Measurements from ENCODE around the gene PKN3. TPM values are rescaled to one million over a fixed set of nuclear protein-coding genes. Genes with fewer than 3 reads are reported as not detected.
"Not testable (repeated sequence)": the region's sequence is repeated elsewhere in the genome, so short reads cannot be mapped to it uniquely, and the experiment has no call there.

The PKN3 gene
- total RNA-seq, 1 experiment from 2014 or later = 7.8 TPM

DNA sequence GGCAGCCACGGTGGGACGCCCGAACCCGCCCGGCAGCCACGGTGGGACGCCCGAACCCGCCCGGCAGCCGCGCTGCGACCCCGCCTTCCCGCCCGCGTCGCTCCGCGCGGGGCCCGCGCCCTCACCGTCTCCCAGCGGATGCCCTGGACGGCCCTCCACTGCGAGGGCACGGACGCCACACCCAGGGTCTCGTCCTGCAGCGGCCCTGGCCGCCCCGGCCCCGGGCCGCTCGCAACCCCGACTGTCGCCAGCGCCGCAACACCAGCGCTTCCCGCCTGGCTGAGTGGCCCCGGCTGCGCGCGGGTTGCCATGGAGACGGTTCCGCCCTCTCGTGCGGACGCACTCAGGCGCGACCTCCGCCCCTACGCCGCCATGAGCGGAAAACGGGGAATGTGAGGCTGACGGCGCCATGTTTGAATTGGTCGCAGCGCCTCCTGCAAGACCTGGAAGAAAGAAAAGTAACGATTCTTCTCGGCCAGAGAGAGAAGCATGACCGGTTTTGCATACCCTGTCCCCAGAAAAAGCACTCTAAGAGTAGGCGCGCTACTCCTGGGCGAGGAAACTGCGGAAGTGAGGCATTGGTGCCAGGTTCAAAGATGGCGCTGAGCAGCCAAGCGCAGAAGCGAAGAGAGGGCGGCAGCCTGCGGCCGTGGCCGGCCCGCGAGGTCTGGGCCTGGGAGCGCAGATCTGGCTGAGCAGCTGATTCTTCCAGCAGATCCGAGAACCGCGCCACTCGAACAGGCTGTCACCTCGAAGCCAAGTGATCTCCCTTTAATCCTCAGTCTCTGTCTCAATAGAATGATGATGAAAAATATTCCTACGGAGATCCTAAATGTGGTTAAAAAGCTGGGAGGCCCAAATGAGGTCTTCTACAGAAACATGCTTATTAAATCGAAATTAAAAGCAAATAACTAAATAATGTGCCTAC lies 45.6 kb upstream of the PKN3 start, which contains the start of gene DYNC2I2:
Gene DYNC2I2 (minus strand): TSS at position 432 of the 928 bp plus-strand sequence. CDS start 121 bp downstream, at position 311.
- Histone ChIP-seq H3K27me3 (ENCODE audit: low read length) (no peaks in the 10 kb centered on the region), H3K9me2 (replicated peaks; ENCODE audit: low read length) (no peaks in the 10 kb centered on the region), H3K36me3 (ENCODE audit: low read depth, low read length) (no peaks in the 10 kb centered on the region), H3K79me2 (ENCODE audit: low read length) (peaks cover 19% of the 10 kb centered on the region), H3K4me2 (ENCODE audit: low read length) (peak within 1 kb of the TSS; percentile 87), H3K9me3 (ENCODE audit: low read length) (no peaks in the 10 kb centered on the region), H3F3A (ENCODE audit: low read length, unreplicated experiment) (no peaks in the 10 kb centered on the region), H2AFZ (ENCODE audit: low read length) (peak within 1 kb of the TSS; percentile 91), H4K20me1 (ENCODE audit: low read length) (no peaks in the 10 kb centered on the region), H3K27ac (ENCODE audit: low read length) (peak within 1 kb of the TSS; percentile 96), H3K4me3 (ENCODE audit: low read length) (peak within 1 kb of the TSS; percentile 87), H3K9ac (ENCODE audit: low read length) (peak within 1 kb of the TSS; percentile 96), H3K4me1 (ENCODE audit: insufficient read depth, low read length) (peaks cover 3% of the 10 kb centered on the region)
- no peak for TF ChIP-seq EZH2phosphoT487 (IDR thresholded peaks at IDR 0.05; ENCODE audit: borderline replicate concordance, low read length)
- TF ChIP-seq, protein P1, sequence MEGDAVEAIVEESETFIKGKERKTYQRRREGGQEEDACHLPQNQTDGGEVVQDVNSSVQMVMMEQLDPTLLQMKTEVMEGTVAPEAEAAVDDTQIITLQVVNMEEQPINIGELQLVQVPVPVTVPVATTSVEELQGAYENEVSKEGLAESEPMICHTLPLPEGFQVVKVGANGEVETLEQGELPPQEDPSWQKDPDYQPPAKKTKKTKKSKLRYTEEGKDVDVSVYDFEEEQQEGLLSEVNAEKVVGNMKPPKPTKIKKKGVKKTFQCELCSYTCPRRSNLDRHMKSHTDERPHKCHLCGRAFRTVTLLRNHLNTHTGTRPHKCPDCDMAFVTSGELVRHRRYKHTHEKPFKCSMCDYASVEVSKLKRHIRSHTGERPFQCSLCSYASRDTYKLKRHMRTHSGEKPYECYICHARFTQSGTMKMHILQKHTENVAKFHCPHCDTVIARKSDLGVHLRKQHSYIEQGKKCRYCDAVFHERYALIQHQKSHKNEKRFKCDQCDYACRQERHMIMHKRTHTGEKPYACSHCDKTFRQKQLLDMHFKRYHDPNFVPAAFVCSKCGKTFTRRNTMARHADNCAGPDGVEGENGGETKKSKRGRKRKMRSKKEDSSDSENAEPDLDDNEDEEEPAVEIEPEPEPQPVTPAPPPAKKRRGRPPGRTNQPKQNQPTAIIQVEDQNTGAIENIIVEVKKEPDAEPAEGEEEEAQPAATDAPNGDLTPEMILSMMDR (conservative IDR thresholded peaks at IDR 0.05; ENCODE audit: low read depth, low read length) = no peak
- TF ChIP-seq EZH2 (IDR thresholded peaks at IDR 0.05; ENCODE audit: low read length, unreplicated experiment) = no peak
- TSS peak; percentile 93 for BruUV-seq (replicated peaks)
- POLR2A ChIA-PET (ENCODE audit: unreplicated experiment) = no interaction called here
- peak; percentile 91 for DNase-seq
- peak; percentile 94 for ATAC-seq
- CTCF ChIA-PET = no interaction called here
- intact Hi-C loops (cut with micrococcal nuclease) = loop anchor here (2.0 kb wide), 1 partner anchor 28 kb away; no protein-coding TSS in a partner anchor

DNA sequence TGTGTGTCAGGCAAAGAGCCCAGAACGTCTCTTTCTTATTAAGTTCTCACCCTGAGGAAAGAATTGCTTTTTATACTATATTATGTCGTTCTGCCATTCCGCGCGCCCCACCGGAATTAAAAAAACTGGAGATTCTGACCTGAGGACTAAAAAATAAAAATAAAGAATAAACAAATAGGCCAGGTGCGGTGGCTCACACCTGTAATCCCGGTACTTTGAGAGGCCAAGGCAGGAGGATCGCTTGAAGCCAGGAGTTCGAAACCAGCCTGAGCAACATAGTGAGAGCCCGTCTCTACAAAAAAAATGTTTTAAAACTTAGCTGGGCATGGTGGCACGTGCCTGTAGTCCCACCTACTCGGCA lies 45.0 kb upstream of the PKN3 start:
- peaks cover 19% of the 10 kb centered on the region for H3K79me2 ChIP-seq (ENCODE audit: low read length)
- H3K27ac ChIP-seq (ENCODE audit: low read length) = peak overlapping the region; percentile 96
- no peaks in the 10 kb centered on the region for H4K20me1 ChIP-seq (ENCODE audit: low read length)
- DNase-seq = no peak
- H3K4me1 ChIP-seq (ENCODE audit: insufficient read depth, low read length) = peaks cover 3% of the 10 kb centered on the region
- no peaks in the 10 kb centered on the region for H3K27me3 ChIP-seq (ENCODE audit: low read length)
- peak overlapping the region; percentile 87; the same call in 1 of the 2 replicates for H3K4me3 ChIP-seq (ENCODE audit: low read length)
- intact Hi-C loops (cut with micrococcal nuclease) = loop anchor here (2.0 kb wide), 1 partner anchor 27 kb away; no protein-coding TSS in a partner anchor
- ChIA-PET CTCF (no interaction called here), POLR2A (ENCODE audit: unreplicated experiment) (no interaction called here)
- H3K4me2 ChIP-seq (ENCODE audit: low read length) = peak overlapping the region; percentile 87
- H3K36me3 ChIP-seq (ENCODE audit: low read depth, low read length) = no peaks in the 10 kb centered on the region
- H3K9me3 ChIP-seq (ENCODE audit: low read length) = no peaks in the 10 kb centered on the region
- no TSS peak for BruUV-seq (replicated peaks)
- no peak for ATAC-seq
- TF ChIP-seq, protein P1 (conservative IDR thresholded peaks at IDR 0.05; ENCODE audit: low read depth, low read length) = no peak
- TF ChIP-seq EZH2 (IDR thresholded peaks at IDR 0.05; ENCODE audit: low read length, unreplicated experiment) = no peak
- TF ChIP-seq EZH2phosphoT487 (IDR thresholded peaks at IDR 0.05; ENCODE audit: borderline replicate concordance, low read length) = no peak
- H3K9me2 ChIP-seq (replicated peaks; ENCODE audit: low read length) = no peaks in the 10 kb centered on the region
- H3K9ac ChIP-seq (ENCODE audit: low read length) = peak overlapping the region; percentile 96
- peak overlapping the region; percentile 91 for H2AFZ ChIP-seq (ENCODE audit: low read length)
- no peaks in the 10 kb centered on the region for H3F3A ChIP-seq (ENCODE audit: low read length, unreplicated experiment)

DNA sequence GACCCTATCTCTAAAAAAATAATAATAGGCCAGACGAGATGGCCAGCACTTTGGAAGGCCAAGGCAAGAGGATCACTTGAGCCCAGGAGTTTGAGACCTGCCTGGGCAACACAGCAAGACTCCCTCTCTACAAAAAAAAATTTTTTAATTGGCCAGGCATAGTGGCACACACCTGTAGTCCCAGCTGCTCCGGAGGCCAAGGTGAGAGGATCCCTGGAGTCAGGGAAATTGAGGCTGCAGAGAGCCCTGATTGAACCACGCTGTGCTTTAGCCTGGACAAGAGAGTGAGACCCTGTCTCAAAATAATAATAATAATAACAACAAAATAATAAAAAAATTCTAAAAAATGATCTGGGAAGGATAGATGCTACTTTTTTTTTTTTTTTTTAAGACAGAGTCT lies 44.5 kb upstream of the PKN3 start:
- intact Hi-C loops (cut with micrococcal nuclease) = loop anchor here (2.0 kb wide), 1 partner anchor 27 kb away; no protein-coding TSS in a partner anchor
- H3K36me3 ChIP-seq (ENCODE audit: low read depth, low read length) = no peaks in the 10 kb centered on the region
- no peak overlapping the region for H3K9ac ChIP-seq (ENCODE audit: low read length)
- no peaks in the 10 kb centered on the region for H3F3A ChIP-seq (ENCODE audit: low read length, unreplicated experiment)
- peaks cover 3% of the 10 kb centered on the region for H3K4me1 ChIP-seq (ENCODE audit: insufficient read depth, low read length)
- no peak for DNase-seq
- H3K27me3 ChIP-seq (ENCODE audit: low read length) = no peaks in the 10 kb centered on the region
- TF ChIP-seq EZH2 (IDR thresholded peaks at IDR 0.05; ENCODE audit: low read length, unreplicated experiment) (no peak), EZH2phosphoT487 (IDR thresholded peaks at IDR 0.05; ENCODE audit: borderline replicate concordance, low read length) (no peak)
- TF ChIP-seq, protein P1 (conservative IDR thresholded peaks at IDR 0.05; ENCODE audit: low read depth, low read length) = no peak
- H3K4me2 ChIP-seq (ENCODE audit: low read length) = no peak overlapping the region
- POLR2A ChIA-PET (ENCODE audit: unreplicated experiment) = no interaction called here
- CTCF ChIA-PET = no interaction called here
- no TSS peak for BruUV-seq (replicated peaks)
- ATAC-seq = no peak
- peaks cover 19% of the 10 kb centered on the region for H3K79me2 ChIP-seq (ENCODE audit: low read length)
- H3K9me3 ChIP-seq (ENCODE audit: low read length) = no peaks in the 10 kb centered on the region
- H3K4me3 ChIP-seq (ENCODE audit: low read length) = no peak overlapping the region
- no peaks in the 10 kb centered on the region for H3K9me2 ChIP-seq (replicated peaks; ENCODE audit: low read length)
- H3K27ac ChIP-seq (ENCODE audit: low read length) = no peak overlapping the region
- no peaks in the 10 kb centered on the region for H4K20me1 ChIP-seq (ENCODE audit: low read length)
- H2AFZ ChIP-seq (ENCODE audit: low read length) = no peak overlapping the region

DNA sequence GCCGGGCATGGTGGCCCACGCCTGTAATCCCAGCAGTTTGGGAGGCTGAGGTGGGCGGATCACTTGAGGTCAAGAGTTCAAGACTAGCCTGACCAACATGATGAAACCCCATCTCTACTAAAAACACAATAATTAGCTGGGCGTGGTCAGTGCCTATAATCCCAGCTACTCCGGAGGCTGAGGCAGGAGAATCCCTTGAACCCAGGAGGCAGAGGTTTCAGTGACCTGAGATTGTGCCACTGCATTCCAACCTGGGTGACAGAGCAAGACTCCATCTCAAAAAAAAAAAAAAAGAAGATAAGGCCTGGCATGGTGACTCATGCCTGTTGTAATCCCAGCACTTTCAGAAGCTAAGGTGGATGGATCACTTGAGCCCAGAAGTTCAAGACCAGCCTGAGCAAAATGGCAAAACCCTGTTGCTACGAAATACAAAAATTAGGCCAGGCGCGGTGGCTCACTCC lies 35.8 kb upstream of the PKN3 start:
- H3K79me2 ChIP-seq (ENCODE audit: low read length); H2AFZ ChIP-seq (ENCODE audit: low read length); H3K36me3 ChIP-seq (ENCODE audit: low read depth, low read length); BruUV-seq (replicated peaks); CTCF ChIA-PET; H3K9me2 ChIP-seq (replicated peaks; ENCODE audit: low read length); H3K9ac ChIP-seq (ENCODE audit: low read length); ATAC-seq; H4K20me1 ChIP-seq (ENCODE audit: low read length); H3K4me1 ChIP-seq (ENCODE audit: insufficient read depth, low read length); H3K27ac ChIP-seq (ENCODE audit: low read length); H3K4me3 ChIP-seq (ENCODE audit: low read length); DNase-seq; intact Hi-C loops (cut with micrococcal nuclease); H3F3A ChIP-seq (ENCODE audit: low read length, unreplicated experiment); H3K4me2 ChIP-seq (ENCODE audit: low read length); H3K9me3 ChIP-seq (ENCODE audit: low read length); H3K27me3 ChIP-seq (ENCODE audit: low read length): not testable (repeated sequence)
- POLR2A ChIA-PET (ENCODE audit: unreplicated experiment) = interaction anchor here (0.7 kb wide), 1 partner anchor 162 kb away, joined by 4 read pairs; no protein-coding TSS in a partner anchor
